A549 (cell line): ENCODE measurements around the gene UBAC2.

Source experiments
- EP300 ChIP-seq, 2 experiments: fragments of >200 bp; sonication (Bioruptor Twin); formaldehyde crosslinking; IDR thresholded peaks; 2 replicates in 1 of 2; 3 replicates in 1 of 2; pipeline ENCODE4 v1.6.1; 2016 to 2017
- HOXA7 ChIP-seq: fragments of 250-450 bp; sonication (Bioruptor Pico); IDR thresholded peaks from 2 replicates; pipeline ENCODE4 v1.5.0; 2020; ENCODE audit warnings: mild to moderate bottlenecking, moderate library complexity
- MAZ ChIP-seq: fragments of 150-350 bp; IDR thresholded peaks from 2 replicates; pipeline ENCODE4 v1.6.1; 2014; ENCODE audit warnings: antibody characterized with exemption, low read depth, low read length, borderline replicate concordance
- MYC ChIP-seq: IDR thresholded peaks from 2 replicates; pipeline ENCODE4 v1.6.1; 2012; ENCODE audit warnings: mild to moderate bottlenecking, inconsistent platforms, low read length, improper control_type of control experiment, borderline replicate concordance
- POLR2A ChIP-seq: IDR thresholded peaks from 2 replicates; pipeline ENCODE4 v1.6.1; 2012; ENCODE audit warnings: mild to moderate bottlenecking, low read length
- RAD21 ChIP-seq, 2 experiments: fragments of >200 bp in 1 of 2; sonication (Bioruptor Twin) in 1 of 2; formaldehyde crosslinking in 1 of 2; IDR thresholded peaks in 1 of 2; conservative IDR thresholded peaks in 1 of 2; 2 replicates in 1 of 2; 3 replicates in 1 of 2; pipeline ENCODE4 v1.6.1; 2012 to 2018; ENCODE audit warnings: inconsistent platforms in 1 of 2
- TF ChIP-seq, protein P1 (sequence below): fragments of >200 bp; sonication (Bioruptor Twin); formaldehyde crosslinking; IDR thresholded peaks from 3 replicates; pipeline ENCODE4 v1.5.1; 2016
- TF ChIP-seq, protein P2 (sequence below): fragments of 200-600 bp; sonication (generic); IDR thresholded peaks from 2 replicates; pipeline ENCODE4 v1.6.1; 2016; ENCODE audit warnings: antibody characterized with exemption, mild to moderate bottlenecking, moderate library complexity

DNA sequence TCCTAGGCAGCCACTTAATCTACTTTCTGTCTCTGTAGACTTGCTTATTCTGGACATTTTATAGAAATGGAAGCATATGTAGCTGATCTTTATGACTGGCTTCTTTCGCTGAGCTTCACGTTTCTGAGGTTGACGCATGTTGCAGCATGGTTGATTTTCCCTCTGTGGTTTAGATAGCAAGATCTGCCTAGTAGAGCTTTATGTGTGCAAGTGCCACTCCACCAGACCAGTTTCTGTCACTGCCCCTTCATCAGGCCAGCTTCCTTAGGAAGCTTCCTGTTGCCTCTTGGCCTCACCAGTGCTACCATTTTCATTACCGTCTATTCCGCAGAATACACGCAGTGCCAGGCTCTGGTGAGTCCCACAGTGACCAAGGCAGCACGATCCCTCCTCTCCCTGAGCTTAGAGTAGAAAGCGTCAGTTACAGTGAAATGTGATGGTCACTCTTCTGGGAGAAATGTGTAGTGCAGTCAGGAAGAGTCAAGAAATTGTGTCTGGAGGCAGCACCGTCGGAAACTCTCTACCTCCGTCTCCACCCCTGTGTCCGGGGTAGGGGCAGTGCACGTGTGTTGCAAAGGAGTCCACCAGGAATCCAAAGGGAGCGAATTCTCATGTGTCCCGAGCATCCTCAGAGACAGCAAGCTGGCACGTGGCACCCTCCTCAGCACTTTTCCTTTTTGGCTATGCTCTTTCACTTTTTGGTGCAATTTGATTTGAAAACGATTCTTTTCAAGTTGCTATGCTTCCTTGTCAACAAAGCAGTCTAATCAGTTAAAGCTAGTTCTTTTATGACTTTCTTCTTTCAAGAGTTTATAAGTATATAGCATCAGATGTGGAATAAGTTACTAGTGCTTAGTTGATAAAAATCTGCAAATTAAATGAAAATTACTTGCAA, 151.9 kb downstream of the UBAC2 start:
- TF ChIP-seq EP300 (IDR thresholded peaks at IDR 0.05) (no peak), POLR2A (no peak), MYC (no peak), MAZ (no peak), RAD21 (conservative IDR thresholded peaks at IDR 0.05 in 1 of 2, IDR thresholded peaks at IDR 0.05 in 1 of 2) (no peak), HOXA7 (CRISPR knock-in tag) (no peak)
- TF ChIP-seq, protein P1, sequence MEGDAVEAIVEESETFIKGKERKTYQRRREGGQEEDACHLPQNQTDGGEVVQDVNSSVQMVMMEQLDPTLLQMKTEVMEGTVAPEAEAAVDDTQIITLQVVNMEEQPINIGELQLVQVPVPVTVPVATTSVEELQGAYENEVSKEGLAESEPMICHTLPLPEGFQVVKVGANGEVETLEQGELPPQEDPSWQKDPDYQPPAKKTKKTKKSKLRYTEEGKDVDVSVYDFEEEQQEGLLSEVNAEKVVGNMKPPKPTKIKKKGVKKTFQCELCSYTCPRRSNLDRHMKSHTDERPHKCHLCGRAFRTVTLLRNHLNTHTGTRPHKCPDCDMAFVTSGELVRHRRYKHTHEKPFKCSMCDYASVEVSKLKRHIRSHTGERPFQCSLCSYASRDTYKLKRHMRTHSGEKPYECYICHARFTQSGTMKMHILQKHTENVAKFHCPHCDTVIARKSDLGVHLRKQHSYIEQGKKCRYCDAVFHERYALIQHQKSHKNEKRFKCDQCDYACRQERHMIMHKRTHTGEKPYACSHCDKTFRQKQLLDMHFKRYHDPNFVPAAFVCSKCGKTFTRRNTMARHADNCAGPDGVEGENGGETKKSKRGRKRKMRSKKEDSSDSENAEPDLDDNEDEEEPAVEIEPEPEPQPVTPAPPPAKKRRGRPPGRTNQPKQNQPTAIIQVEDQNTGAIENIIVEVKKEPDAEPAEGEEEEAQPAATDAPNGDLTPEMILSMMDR, result no peak
- TF ChIP-seq, protein P2, sequence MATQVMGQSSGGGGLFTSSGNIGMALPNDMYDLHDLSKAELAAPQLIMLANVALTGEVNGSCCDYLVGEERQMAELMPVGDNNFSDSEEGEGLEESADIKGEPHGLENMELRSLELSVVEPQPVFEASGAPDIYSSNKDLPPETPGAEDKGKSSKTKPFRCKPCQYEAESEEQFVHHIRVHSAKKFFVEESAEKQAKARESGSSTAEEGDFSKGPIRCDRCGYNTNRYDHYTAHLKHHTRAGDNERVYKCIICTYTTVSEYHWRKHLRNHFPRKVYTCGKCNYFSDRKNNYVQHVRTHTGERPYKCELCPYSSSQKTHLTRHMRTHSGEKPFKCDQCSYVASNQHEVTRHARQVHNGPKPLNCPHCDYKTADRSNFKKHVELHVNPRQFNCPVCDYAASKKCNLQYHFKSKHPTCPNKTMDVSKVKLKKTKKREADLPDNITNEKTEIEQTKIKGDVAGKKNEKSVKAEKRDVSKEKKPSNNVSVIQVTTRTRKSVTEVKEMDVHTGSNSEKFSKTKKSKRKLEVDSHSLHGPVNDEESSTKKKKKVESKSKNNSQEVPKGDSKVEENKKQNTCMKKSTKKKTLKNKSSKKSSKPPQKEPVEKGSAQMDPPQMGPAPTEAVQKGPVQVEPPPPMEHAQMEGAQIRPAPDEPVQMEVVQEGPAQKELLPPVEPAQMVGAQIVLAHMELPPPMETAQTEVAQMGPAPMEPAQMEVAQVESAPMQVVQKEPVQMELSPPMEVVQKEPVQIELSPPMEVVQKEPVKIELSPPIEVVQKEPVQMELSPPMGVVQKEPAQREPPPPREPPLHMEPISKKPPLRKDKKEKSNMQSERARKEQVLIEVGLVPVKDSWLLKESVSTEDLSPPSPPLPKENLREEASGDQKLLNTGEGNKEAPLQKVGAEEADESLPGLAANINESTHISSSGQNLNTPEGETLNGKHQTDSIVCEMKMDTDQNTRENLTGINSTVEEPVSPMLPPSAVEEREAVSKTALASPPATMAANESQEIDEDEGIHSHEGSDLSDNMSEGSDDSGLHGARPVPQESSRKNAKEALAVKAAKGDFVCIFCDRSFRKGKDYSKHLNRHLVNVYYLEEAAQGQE, result no peak
